Breast epithelium (tissue), 4 donors: ENCODE results near the gene PHF21B. TPM values are rescaled to one million over a fixed set of nuclear protein-coding genes. Genes with fewer than 3 reads are reported as not detected.

ENCODE experiments used
- DNase-seq, 2 donors: peaks; one replicate each; pipeline ENCODE4 v3.0.0-alpha.2; 2019; ENCODE audit warnings: low spot score in 2 of 2
- H3K27ac ChIP-seq, 2 donors: fragments of 200-600 bp; sonication (generic) in 1 of 2; one replicate each; pipeline ENCODE4 v1.5.1; 2016 to 2019; ENCODE audit warnings: mild to moderate bottlenecking in 1 of 2
- H3K27me3 ChIP-seq, 2 donors: fragments of 200-600 bp; sonication (generic) in 1 of 2; one replicate each; pipeline versions ENCODE4 v1.5.1 to v1.6.0; 2017 to 2019; ENCODE audit warnings: control low read depth in 1 of 2, mild to moderate bottlenecking in 1 of 2
- H3K36me3 ChIP-seq: fragments of 200-600 bp; one replicate; pipeline ENCODE4 v1.5.1; 2019
- H3K4me1 ChIP-seq, 2 donors: fragments of 200-600 bp; sonication (generic); one replicate each; pipeline ENCODE4 v1.5.1; 2016 to 2019; ENCODE audit warnings: control low read depth in 1 of 2
- H3K4me3 ChIP-seq, 3 donors: fragments of 200-600 bp; sonication (generic); 1 replicate in 2 of 3; 2 replicates in 1 of 3; pipeline ENCODE4 v1.5.1; 2016 to 2019; ENCODE audit warnings: mild to moderate bottlenecking in 3 of 3, moderate library complexity in 2 of 3
- H3K9me3 ChIP-seq, 2 donors: fragments of 200-600 bp; sonication (generic) in 1 of 2; one replicate each; pipeline ENCODE4 v1.5.1; 2016 to 2019; ENCODE audit warnings: control low read depth in 1 of 2
- POLR2A ChIP-seq: fragments of 450-650 bp; IDR thresholded peaks from one replicate; pipeline ENCODE4 v1.6.1; 2016; ENCODE audit warnings: antibody characterized with exemption, mild to moderate bottlenecking, moderate library complexity
- POLR2AphosphoS5 ChIP-seq, 3 donors: sonication (generic); formaldehyde crosslinking; IDR thresholded peaks; one replicate each; pipeline ENCODE4 v1.6.1; 2017; ENCODE audit warnings: antibody characterized with exemption in 3 of 3
- intact Hi-C: fragments of 100-400 bp; cut with DNase I; formaldehyde crosslinking; loops from one replicate; pipeline ENCODE4 v1.15.1; 2023; ENCODE audit warnings: low total_unique reads
- total RNA-seq, 3 donors: library from RNA; depleted of rRNA; stranded (reverse); fragments of >200 nt; gene quantifications; one replicate each; pipeline ENCODE4 v1.1.0, GENCODE V29; 2016
- TF ChIP-seq, protein P1 (sequence below), 3 donors: fragments of 450-650 bp; IDR thresholded peaks; one replicate each; pipeline ENCODE4 v1.5.1; 2016 to 2017; ENCODE audit warnings: antibody characterized with exemption in 3 of 3, mild to moderate bottlenecking in 3 of 3, moderate library complexity in 3 of 3

The PHF21B gene
- total RNA-seq, 3 donors from 2014 or later = 3.6 to 4.1 TPM; not detected in 1

DNA sequence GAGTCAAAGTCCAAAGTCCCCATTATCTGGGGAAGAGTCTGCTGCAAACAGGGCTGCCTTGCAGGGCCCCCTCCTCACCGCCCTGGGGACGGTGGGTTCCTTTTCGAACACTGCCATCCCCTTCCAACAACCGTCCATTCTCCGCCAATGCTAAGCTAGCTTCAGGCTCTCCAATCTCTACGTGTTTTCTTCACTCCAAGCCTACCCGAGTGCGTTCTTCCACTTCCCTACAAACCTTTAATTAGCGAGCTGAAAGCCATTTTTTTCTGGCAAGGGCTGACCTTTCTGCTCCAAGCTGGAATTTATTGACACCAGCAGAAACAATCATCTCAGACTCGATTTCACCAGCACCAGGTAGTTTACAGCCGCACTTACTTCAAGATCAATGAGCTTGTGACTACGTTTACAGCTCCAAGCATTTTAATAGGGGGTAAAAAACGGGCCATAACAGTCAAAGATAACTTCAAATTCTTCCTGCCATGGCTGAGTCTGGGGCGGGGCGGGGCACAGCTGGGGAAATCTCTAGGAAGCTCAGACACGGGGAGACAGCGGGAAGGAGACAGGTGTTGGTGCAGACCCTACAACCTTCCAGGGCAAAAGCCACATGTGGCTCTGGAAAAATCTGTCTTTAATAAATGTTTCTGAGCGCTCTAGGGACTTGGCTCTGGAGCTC is 82.2 kb downstream of the PHF21B start:
- H3K4me3 ChIP-seq = no peak overlapping the region
- H3K27me3 ChIP-seq = no peaks in the 10 kb centered on the region
- TF ChIP-seq POLR2A (no peak), POLR2AphosphoS5 (IDR thresholded peaks at IDR 0.05) (no peak)
- TF ChIP-seq, protein P1, sequence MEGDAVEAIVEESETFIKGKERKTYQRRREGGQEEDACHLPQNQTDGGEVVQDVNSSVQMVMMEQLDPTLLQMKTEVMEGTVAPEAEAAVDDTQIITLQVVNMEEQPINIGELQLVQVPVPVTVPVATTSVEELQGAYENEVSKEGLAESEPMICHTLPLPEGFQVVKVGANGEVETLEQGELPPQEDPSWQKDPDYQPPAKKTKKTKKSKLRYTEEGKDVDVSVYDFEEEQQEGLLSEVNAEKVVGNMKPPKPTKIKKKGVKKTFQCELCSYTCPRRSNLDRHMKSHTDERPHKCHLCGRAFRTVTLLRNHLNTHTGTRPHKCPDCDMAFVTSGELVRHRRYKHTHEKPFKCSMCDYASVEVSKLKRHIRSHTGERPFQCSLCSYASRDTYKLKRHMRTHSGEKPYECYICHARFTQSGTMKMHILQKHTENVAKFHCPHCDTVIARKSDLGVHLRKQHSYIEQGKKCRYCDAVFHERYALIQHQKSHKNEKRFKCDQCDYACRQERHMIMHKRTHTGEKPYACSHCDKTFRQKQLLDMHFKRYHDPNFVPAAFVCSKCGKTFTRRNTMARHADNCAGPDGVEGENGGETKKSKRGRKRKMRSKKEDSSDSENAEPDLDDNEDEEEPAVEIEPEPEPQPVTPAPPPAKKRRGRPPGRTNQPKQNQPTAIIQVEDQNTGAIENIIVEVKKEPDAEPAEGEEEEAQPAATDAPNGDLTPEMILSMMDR (IDR thresholded peaks at IDR 0.05) = no peak
- H3K36me3 ChIP-seq = no peaks in the 10 kb centered on the region
- no peak for DNase-seq
- no peak overlapping the region for H3K27ac ChIP-seq
- peaks cover 4 to 8% of the 10 kb centered on the region in 2 donors for H3K9me3 ChIP-seq
- intact Hi-C loops = no loop called here
- H3K4me1 ChIP-seq = no peaks in the 10 kb centered on the region

DNA sequence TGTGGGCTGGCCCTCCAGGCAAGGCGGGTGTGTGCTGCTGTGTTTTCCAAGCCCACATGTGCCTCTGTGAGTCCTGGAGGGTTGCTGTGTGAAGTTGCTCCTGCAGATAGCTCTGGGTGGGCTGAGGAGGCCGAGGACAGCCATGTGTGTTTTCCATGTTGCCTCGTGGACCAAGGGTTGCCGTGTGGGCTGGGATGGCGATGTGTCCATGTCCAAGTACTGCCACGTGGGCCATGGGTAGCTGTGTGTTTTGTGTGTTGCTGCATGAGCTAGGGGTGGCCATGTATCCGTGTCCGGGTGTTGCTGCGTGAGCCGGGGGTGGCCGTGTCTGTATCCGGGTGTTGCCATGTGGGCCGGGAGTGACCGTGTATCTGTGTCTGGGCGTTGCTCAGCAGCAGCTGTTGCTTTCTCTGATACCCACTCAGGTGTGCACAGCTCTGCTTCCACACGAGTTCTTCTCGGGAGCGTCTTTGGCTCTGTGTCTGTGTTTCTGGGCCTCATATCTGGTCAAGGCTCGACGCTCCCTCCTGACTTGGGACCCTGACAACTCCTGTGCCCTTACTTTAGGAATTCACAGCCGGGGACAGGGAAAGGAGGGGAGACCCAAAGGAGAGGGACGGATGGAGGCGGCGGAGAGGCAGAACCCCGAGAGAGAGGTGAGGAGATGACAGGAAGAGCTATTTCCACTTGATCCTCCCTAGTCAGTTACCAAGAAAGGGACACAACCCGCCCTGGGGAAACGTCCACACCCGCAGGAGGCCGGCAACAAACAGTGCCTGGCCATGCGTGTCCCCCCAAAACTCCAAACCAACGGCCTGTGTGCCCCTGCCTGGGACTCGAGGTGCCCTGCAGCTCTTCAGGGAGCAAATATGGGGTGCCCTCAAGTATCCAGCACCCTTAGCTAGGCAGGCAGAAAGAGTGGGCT is 83.1 kb downstream of the PHF21B start:
- Histone ChIP-seq H3K27me3 (no peaks in the 10 kb centered on the region), H3K4me1 (no peaks in the 10 kb centered on the region), H3K36me3 (no peaks in the 10 kb centered on the region), H3K9me3 (peaks cover 4 to 8% of the 10 kb centered on the region in 2 donors), H3K4me3 (no peak overlapping the region), H3K27ac (no peak overlapping the region)
- TF ChIP-seq POLR2AphosphoS5 (IDR thresholded peaks at IDR 0.05) = no peak
- TF ChIP-seq, protein P1 (IDR thresholded peaks at IDR 0.05) = no peak
- no peak for DNase-seq
- intact Hi-C loops = no loop called here

- no peak for DNase-seq
- intact Hi-C loops = no loop called here
- TF ChIP-seq POLR2A (no peak), POLR2AphosphoS5 (IDR thresholded peaks at IDR 0.05) (no peak)
- TF ChIP-seq, protein P1 (IDR thresholded peaks at IDR 0.05) = no peak
- Histone ChIP-seq H3K27ac (no peak overlapping the region), H3K4me3 (no peak overlapping the region), H3K36me3 (no peaks in the 10 kb centered on the region), H3K9me3 (peaks cover 4 to 8% of the 10 kb centered on the region in 2 donors), H3K27me3 (no peaks in the 10 kb centered on the region), H3K4me1 (no peaks in the 10 kb centered on the region)
Observed at GRCh38 chr22:44926124-44926475, 83.7 kb downstream of the PHF21B start.

DNA sequence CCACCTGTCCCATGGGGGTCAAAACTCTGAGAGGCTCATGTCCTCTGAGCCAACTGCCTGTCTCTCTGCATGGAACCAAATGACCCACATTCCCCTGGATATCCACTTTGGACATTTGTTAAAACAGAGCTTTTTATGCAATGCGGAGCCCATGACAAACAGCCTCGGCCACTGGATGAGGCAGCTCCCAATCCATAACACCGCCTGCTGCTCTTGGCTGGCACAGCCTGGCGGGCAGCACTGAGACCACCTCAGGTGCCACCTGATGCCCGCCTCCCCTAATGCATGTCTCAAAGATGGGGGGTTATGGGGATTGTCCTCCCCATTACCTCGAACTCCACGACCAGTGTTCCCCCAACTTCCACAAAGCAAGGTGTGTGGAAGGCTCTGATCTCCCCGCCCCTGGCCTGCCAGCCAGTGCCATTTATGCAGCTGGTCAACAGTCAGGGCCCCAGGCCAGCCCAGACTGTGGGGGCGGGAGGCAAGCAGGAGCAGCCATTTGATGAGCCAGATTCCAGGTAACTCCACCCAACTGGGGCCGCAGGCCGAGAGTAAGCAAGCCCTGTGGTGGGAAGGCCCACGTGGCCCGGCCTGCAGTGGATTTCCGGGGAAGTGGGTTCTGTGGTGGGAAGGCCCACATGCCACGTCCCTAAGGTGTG is 84.2 kb downstream of the PHF21B start:
- no peak for TF ChIP-seq POLR2AphosphoS5 (IDR thresholded peaks at IDR 0.05)
- TF ChIP-seq POLR2A = no peak
- TF ChIP-seq, protein P1 (IDR thresholded peaks at IDR 0.05) = no peak
- Histone ChIP-seq H3K36me3 (no peaks in the 10 kb centered on the region), H3K4me1 (no peaks in the 10 kb centered on the region), H3K9me3 (peaks cover 4 to 8% of the 10 kb centered on the region in 2 donors), H3K27ac (no peak overlapping the region), H3K27me3 (no peaks in the 10 kb centered on the region), H3K4me3 (no peak overlapping the region)
- no peak for DNase-seq
- intact Hi-C loops = no loop called here
